ENCODE data around the gene TRIL.

Gene TRIL

DNA sequence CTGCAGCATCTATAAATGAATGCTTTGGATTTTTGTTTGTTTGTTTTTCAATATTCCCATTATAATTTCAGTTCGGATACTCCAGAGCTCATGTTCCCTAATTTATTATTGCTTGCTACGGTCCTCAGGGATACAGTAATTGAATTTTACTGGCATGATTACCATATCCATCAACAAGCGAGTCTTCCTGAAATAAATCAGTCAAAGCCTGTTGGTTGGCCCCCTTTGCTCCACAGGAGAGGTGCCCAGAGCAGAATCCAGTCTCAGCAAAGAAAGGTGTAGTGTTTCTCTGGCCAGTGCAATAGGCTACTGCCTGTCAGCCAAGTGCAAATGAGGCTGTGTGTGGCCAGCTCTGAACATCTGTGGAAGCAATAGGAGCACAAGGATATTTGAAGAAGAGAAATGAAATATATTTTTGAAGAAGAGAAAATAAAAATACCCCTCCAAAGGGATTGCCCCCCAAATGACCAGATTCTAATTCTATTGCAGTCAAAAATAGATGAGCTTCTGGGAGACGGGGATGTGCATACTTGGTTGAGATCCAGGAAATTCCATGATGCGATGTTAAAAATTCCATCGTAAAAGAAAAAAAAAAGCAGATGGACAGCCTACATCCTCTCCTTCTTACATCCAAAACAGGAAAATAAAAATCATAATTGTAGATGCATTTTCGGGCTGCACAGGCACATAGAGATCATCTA, 18.1 kb downstream of the TRIL start:
- no peaks in the 10 kb centered on the region for H3K36me3 Mint-ChIP-seq
- no peak overlapping the region for H3K27ac Mint-ChIP-seq
- H3K4me3 Mint-ChIP-seq: no peak overlapping the region
- no peaks in the 10 kb centered on the region for H3K4me1 Mint-ChIP-seq (ENCODE audit: low read depth)
- peaks cover 17% of the 10 kb centered on the region for H3K27me3 Mint-ChIP-seq
- no peaks in the 10 kb centered on the region for H3K9me3 Mint-ChIP-seq (ENCODE audit: low read depth)

DNA sequence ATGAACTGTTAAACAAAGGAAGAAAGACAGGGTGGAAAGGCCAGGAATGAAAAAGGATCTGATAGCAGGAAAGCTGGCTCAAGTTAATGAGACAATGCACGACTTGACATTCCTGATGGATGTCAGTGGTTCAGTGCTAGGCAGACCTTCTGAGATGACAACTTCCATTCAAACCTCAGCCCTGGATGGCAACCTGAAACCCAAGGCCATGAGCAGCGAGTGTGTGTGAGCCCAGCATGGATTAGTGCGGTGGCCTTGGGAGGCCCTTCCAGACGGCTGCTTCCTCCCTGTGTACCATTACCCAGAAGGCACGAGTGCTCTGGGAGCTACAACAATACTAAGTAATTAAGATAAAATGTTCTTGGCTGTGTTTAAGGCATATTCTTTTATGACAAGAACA, 18.8 kb downstream of the TRIL start:
- no peak overlapping the region for H3K27ac Mint-ChIP-seq
- peaks cover 20% of the 10 kb centered on the region for H3K27me3 Mint-ChIP-seq
- H3K4me3 Mint-ChIP-seq: no peak overlapping the region
- no peaks in the 10 kb centered on the region for H3K9me3 Mint-ChIP-seq (ENCODE audit: low read depth)
- H3K4me1 Mint-ChIP-seq (ENCODE audit: low read depth): no peaks in the 10 kb centered on the region
- no peaks in the 10 kb centered on the region for H3K36me3 Mint-ChIP-seq

GRCh38 chr7:28937619-28938018, 20.5 kb downstream of the TRIL start:
- Mint-ChIP-seq H3K36me3 (no peaks in the 10 kb centered on the region), H3K9me3 (ENCODE audit: low read depth) (no peaks in the 10 kb centered on the region), H3K4me1 (ENCODE audit: low read depth) (no peaks in the 10 kb centered on the region), H3K4me3 (no peak overlapping the region), H3K27ac (no peak overlapping the region), H3K27me3 (peaks cover 19% of the 10 kb centered on the region)

GRCh38 chr7:28937103-28937502, 21.0 kb downstream of the TRIL start:
- no peak overlapping the region for H3K4me3 Mint-ChIP-seq
- no peak overlapping the region for H3K27ac Mint-ChIP-seq
- no peaks in the 10 kb centered on the region for H3K9me3 Mint-ChIP-seq (ENCODE audit: low read depth)
- H3K27me3 Mint-ChIP-seq: peaks cover 18% of the 10 kb centered on the region
- H3K4me1 Mint-ChIP-seq (ENCODE audit: low read depth): no peaks in the 10 kb centered on the region
- no peaks in the 10 kb centered on the region for H3K36me3 Mint-ChIP-seq

DNA sequence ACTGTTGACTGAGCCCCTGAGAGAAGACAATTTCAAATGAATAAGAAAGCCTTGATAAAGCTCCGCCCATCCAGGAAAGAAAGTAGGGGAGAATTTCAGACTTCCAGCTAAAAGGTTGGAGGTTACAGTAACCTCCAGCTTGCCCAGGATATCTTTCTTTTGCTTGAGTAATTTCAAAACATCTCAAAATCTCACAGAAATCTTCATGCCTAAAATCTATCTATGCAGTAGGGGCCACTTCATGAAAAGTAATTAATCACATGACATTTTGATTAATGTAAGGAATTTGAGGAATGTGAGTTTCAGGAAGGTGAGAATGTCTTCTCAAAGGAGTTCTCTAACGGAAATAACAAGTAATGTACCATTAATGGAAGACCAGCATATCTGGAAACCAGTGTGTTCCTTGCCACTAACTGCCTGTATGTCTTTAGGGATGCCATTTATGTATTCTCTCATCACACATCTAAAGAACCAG, 24.2 kb downstream of the TRIL start:
- Mint-ChIP-seq H3K27ac (no peak overlapping the region), H3K4me1 (ENCODE audit: low read depth) (no peaks in the 10 kb centered on the region), H3K9me3 (ENCODE audit: low read depth) (no peaks in the 10 kb centered on the region), H3K27me3 (peaks cover 11% of the 10 kb centered on the region), H3K36me3 (no peaks in the 10 kb centered on the region), H3K4me3 (no peak overlapping the region)

GRCh38 chr7:28931565-28931964, 26.6 kb downstream of the TRIL start:
- no peak overlapping the region for H3K27ac Mint-ChIP-seq
- H3K36me3 Mint-ChIP-seq: no peaks in the 10 kb centered on the region
- H3K4me3 Mint-ChIP-seq: no peak overlapping the region

DNA sequence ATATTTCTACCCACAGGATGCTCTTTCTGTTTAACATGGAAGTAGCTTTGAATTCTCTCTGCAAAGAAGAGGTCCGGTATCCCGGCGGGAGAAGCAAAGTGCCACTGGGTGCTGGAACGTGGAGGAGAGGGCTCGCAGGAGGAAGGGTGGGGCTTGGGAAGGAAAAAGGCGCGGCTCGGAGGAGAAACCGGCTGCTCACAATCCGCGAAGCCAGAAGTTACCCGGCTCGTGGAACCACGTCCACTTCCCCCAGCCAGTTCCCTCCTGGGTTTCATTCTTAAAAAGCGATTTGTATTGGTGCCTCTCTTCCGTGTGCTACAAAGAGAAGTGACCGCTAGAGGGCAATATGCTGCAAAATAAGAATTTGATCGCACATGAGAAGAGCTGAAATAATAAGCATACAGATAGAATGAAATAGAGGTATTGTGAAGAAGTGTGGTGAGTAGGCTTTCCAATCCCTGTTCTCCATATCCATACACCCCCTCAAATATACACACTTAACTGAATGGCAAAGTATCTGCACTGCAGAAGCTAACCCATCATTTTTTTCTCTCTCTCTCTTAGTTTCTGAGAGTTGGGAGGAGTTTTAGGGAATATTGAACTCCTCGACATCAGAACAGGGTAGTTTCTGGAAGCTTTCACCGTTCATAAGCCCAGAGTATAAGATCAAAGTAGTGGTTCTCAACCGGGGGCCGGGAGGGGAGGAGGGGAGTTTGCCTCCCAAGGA, 31.1 kb downstream of the TRIL start:
- Mint-ChIP-seq H3K4me3 (peak overlapping the region; percentile 90), H3K36me3 (no peaks in the 10 kb centered on the region), H3K9me3 (ENCODE audit: low read depth) (no peaks in the 10 kb centered on the region), H3K27ac (no peak overlapping the region), H3K4me1 (ENCODE audit: low read depth) (peaks cover 26% of the 10 kb centered on the region), H3K27me3 (peaks cover 1% of the 10 kb centered on the region)

More at GRCh38 chr7:28931565-28931964, 26.6 kb downstream of the TRIL start:
- Mint-ChIP-seq H3K4me1 (ENCODE audit: low read depth) (peaks cover 14% of the 10 kb centered on the region), H3K9me3 (ENCODE audit: low read depth) (no peaks in the 10 kb centered on the region), H3K27me3 (peaks cover 10% of the 10 kb centered on the region)

- Mint-ChIP-seq H3K4me3 (no peak overlapping the region), H3K27ac (no peak overlapping the region), H3K27me3 (no peaks in the 10 kb centered on the region), H3K9me3 (ENCODE audit: low read depth) (no peaks in the 10 kb centered on the region), H3K4me1 (ENCODE audit: low read depth) (peaks cover 24% of the 10 kb centered on the region), H3K36me3 (no peaks in the 10 kb centered on the region)
These were observed 35.4 kb downstream of the TRIL start for GRCh38 chr7:28922624-28923331.

GRCh38 chr7:28921822-28922221, 36.3 kb downstream of the TRIL start:
- Mint-ChIP-seq H3K4me3 (no peak overlapping the region), H3K36me3 (no peaks in the 10 kb centered on the region), H3K4me1 (ENCODE audit: low read depth) (peaks cover 14% of the 10 kb centered on the region), H3K27me3 (no peaks in the 10 kb centered on the region), H3K9me3 (ENCODE audit: low read depth) (no peaks in the 10 kb centered on the region), H3K27ac (no peak overlapping the region)

- Mint-ChIP-seq H3K4me1 (ENCODE audit: low read depth) (peaks cover 10% of the 10 kb centered on the region), H3K9me3 (ENCODE audit: low read depth) (no peaks in the 10 kb centered on the region), H3K36me3 (no peaks in the 10 kb centered on the region), H3K4me3 (no peak overlapping the region), H3K27ac (no peak overlapping the region), H3K27me3 (no peaks in the 10 kb centered on the region)
These were observed 37.7 kb downstream of the TRIL start for GRCh38 chr7:28920424-28920823.

DNA sequence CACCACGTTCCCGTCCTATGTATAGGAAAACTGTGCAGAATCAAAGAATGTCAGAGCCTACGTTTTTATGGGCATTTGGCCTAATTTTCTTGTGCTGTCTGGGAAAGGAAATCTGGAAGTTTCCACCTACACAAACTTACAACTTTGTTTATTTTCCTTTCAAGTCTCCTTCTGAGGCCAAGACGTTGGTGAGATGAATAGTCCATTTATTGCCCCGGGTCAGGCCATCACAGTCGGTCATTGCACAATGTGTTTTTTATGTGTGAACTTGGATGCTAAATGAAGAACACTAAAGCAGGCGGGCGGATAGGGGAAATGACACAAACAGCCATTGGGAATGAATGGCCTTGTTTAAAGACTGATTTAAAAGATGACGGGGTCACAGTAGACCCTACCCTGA, 38.6 kb downstream of the TRIL start:
- Mint-ChIP-seq H3K27me3 (no peaks in the 10 kb centered on the region), H3K9me3 (ENCODE audit: low read depth) (no peaks in the 10 kb centered on the region), H3K36me3 (no peaks in the 10 kb centered on the region), H3K4me3 (no peak overlapping the region), H3K27ac (no peak overlapping the region), H3K4me1 (ENCODE audit: low read depth) (peaks cover 10% of the 10 kb centered on the region)

DNA sequence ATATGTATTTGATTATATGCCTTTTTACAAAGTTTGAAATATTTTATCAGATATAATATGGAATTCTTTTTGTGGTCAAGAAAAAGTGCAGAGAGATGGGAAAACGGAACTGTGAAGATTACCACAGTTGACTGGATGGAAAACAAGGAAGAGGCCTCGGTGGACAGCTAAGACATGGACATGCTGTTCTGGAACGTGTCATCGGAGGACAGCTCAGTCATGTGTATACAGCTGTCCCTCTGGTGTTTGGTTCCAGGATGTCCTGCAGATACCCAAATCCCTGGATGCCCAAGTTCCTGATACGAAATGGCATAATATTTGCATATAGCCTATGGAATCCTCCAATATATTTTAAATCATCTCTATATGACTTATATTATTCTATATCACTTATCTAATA, 49.4 kb downstream of the TRIL start:
- Mint-ChIP-seq H3K4me1 (ENCODE audit: low read depth) (no peaks in the 10 kb centered on the region), H3K9me3 (ENCODE audit: low read depth) (peaks cover 6% of the 10 kb centered on the region), H3K36me3 (peaks cover 4% of the 10 kb centered on the region), H3K4me3 (no peak overlapping the region), H3K27me3 (peaks cover 5% of the 10 kb centered on the region), H3K27ac (no peak overlapping the region)

DNA sequence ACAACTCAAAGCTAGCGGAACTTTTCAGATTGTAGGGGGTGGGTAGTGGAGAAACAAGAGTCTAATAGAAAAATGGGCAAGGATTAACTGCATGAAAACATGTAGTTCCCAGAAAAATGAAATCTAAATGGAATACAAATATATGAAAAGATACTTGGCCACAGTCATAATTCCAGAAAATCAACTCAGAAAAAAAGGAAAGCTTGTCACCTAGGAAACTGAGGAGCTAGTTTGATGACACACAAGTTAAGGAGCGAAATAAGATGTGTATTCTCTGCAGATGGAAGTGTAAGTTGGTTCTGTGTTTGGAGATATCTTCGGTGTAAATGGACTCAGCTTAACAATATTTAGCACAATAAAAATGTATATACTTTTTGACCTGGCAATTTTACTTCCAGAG, 52.7 kb downstream of the TRIL start:
- no peaks in the 10 kb centered on the region for H3K36me3 Mint-ChIP-seq
- peaks cover 5% of the 10 kb centered on the region for H3K27me3 Mint-ChIP-seq
- no peaks in the 10 kb centered on the region for H3K4me1 Mint-ChIP-seq (ENCODE audit: low read depth)
- H3K27ac Mint-ChIP-seq: no peak overlapping the region
- H3K4me3 Mint-ChIP-seq: no peak overlapping the region
- no peaks in the 10 kb centered on the region for H3K9me3 Mint-ChIP-seq (ENCODE audit: low read depth)

GRCh38 chr7:28904578-28905048, 53.5 kb downstream of the TRIL start:
- Mint-ChIP-seq H3K4me3 (no peak overlapping the region), H3K36me3 (no peaks in the 10 kb centered on the region), H3K9me3 (ENCODE audit: low read depth) (no peaks in the 10 kb centered on the region), H3K27me3 (peaks cover 5% of the 10 kb centered on the region), H3K4me1 (ENCODE audit: low read depth) (no peaks in the 10 kb centered on the region), H3K27ac (no peak overlapping the region)

Data from activated naive CD8-positive, alpha-beta T cell (primary cell).